RPMI8226 (cell line): ENCODE data around the gene TRIM33.
A peak's percentile ranks its signal among the peaks of the same experiment; 100 is the strongest.
"Not testable (repeated sequence)": the region's sequence is repeated elsewhere in the genome, so short reads cannot be mapped to it uniquely, and the experiment has no call there.

Experiments
- DNase-seq: peaks from one replicate; pipeline ENCODE4 v3.0.0-alpha.2; 2015

The TRIM33 gene

DNA sequence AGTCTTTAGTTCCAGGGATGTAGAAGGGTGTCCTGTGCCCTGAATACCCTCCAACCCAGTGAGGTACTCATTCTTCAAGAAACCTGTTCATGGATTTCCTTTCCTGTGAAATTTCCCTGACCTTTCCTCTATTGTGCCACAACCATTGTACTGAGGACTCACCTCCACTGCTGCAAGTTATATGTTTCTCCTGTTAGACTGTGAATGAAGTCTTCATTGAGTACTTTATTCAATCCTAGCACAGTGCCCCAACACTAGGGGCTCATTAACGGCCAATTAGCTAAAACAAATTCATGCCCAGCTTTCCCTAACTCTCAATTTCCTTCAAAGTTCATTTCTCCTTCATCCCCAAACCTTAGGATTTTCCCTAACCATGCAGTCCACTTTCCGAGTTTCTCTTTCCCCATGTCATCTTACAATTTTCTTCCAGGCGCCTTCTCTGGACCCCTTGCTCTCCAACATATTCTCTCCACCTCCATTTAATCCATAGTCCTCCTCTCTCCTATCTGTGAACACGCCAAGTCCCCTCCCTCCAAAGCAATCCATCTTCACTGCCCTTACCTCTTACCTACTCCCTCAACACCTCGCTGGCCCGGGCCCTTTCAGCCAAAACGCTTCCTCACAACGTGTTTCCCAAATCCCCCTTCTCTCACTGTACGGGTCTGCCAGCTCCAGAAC lies 1.3 kb downstream of the TRIM33 start:
- DNase-seq: no peak

GRCh38 chr1:114508386-114508898 lies 2.6 kb downstream of the TRIM33 start:
- DNase-seq: no peak

DNA sequence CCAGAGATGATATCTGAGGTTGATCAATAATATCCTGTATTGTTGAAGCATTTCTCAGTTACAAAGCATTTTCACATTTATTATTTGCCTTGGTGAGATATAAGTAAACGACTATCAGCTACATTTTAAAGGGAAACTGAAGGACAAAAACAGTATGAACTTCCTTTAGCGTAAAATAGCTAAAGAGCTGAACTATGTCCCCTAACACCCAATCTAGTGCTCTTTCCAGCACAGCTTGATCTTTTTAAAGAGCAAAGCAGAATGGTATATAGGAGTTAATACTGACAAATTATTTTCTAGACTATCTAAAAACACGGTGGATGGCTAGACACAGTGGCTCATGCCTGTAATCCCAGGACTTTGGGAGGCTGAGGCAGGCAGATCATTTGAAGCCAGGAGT lies 3.5 kb downstream of the TRIM33 start:
- DNase-seq: no peak

DNA sequence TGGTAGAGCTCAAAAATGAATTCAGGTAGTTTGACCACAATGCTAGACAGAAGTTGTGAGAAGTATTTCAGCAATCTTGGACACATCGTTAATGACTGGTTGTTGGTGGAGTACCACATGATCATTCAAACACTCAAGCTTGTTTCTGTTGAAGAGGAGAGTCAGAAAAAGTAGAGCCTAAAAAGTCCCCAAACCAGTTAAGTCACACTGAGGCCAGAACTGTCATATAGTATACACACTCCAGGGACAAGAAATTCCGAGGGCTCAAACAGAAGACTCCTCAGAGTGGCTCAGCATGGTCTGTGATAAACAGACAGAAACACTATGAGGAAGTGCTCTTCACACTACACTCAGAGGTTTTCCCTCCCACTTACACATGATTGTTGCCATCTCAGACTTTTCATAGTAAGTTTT lies 5.8 kb downstream of the TRIM33 start:
- no peak for DNase-seq

GRCh38 chr1:114503916-114504422 lies 7.0 kb downstream of the TRIM33 start:
- DNase-seq: no peak

DNA sequence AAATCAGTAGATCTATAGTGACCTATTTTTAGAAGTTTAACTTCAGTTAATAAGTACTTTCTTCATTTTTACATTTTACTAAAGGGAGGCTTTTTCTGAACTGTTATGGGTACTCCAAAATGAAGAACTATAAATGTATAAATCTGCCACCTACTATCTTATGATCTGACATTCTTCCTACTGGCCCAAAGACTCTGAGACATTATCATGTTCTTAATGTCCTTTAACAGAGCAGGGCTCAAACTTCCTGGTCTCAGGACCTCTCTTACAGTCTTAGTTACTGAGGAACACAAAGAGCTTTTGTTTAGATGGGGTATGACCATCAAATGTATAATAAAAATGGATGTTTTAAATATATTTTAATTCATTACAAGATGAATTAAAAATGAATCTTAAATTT lies 8.9 kb downstream of the TRIM33 start:
- no peak for DNase-seq

- no peak for DNase-seq
Observed at GRCh38 chr1:114499478-114499877, 11.5 kb downstream of the TRIM33 start.

- DNase-seq: no peak
Observed at GRCh38 chr1:114496089-114496488, 14.9 kb downstream of the TRIM33 start.

GRCh38 chr1:114495486-114495885 lies 15.5 kb downstream of the TRIM33 start:
- DNase-seq: no peak

DNA sequence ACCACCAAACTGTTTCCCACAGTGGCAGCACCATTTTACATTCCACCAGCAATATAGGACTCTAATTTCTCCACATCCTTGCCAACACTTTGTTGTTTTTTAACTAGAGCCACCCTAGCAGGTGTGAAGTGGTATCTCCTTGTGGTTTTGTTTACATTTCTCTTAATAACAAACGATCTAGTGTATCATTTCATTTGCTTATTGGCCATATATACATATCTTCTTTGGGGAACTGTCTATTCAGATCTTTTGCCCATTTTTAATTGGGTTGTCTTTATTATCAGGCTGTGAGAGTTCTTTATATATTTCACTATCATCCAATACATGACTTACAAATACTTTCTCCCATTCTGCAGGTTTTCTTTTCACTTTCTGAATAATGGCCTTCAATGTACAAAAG lies 18.0 kb downstream of the TRIM33 start:
- DNase-seq: no peak

GRCh38 chr1:114490274-114490693 lies 20.7 kb downstream of the TRIM33 start:
- DNase-seq: no peak

GRCh38 chr1:114488739-114489138 lies 22.3 kb downstream of the TRIM33 start:
- DNase-seq: no peak

- no peak for DNase-seq
Observed at GRCh38 chr1:114485286-114485685, 25.7 kb downstream of the TRIM33 start.

- DNase-seq: peak; percentile 11
Observed at GRCh38 chr1:114482585-114482984, 28.4 kb downstream of the TRIM33 start.

- DNase-seq: not testable (repeated sequence)
Observed at GRCh38 chr1:114479636-114480035, 31.4 kb downstream of the TRIM33 start.

DNA sequence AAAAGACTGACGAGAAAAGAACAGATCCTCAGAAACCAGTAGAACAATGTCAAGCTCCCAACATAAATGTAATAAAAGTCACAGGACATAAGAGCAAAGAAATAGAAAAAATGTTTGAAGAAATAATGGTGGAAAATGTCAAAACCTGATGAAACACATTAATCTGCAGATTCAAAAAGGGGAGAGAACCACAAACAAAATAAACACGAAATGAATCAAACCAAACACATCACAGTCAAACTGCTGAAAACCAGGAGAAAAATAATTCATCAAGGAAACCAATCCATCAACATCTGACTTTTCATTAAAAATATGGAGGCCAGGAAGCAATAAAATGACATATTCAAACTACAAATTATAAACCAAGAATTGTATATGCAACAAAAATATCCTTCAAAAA lies 31.9 kb downstream of the TRIM33 start:
- DNase-seq: no peak

GRCh38 chr1:114473796-114474195 lies 37.2 kb downstream of the TRIM33 start:
- no peak for DNase-seq

DNA sequence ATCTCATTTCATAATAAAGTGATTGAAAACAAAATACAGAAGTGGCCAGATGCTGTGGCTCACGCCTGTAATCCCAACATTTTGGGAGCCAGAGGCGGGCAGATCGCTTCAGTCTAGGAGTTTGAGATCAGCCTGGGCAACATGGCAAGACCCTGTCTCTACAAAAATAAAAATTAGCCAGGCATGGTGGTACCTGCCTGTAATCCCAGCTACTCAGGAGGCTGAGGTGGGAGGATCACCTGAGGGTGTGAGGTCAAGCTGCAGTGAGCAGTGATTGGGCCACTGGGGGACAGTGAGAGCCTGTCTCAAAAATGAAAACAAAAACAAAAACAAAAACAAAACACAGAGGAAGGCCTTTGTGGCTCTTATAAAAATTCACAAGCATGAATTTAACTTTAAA lies 38.6 kb downstream of the TRIM33 start:
- no peak for DNase-seq

DNA sequence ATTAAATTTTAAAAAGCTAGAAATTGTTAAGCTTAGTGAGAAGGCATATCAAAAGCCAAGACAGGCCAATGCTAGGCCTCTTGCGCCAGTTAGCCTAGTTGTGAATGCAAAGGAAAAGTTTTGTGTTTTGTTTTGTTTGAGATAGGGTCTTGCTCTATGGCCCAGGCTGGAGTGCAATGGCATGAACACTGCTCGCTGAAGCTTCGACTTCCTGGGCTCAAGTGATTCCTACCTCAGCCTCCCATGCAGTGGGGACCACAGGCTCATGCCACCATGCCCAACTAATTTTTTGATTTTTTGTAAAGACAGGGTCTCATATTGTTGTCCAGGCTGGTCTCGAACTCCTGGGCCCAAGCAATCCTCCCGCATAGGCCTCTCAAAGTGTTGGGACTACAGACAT lies 40.3 kb downstream of the TRIM33 start:
- no peak for DNase-seq

DNA sequence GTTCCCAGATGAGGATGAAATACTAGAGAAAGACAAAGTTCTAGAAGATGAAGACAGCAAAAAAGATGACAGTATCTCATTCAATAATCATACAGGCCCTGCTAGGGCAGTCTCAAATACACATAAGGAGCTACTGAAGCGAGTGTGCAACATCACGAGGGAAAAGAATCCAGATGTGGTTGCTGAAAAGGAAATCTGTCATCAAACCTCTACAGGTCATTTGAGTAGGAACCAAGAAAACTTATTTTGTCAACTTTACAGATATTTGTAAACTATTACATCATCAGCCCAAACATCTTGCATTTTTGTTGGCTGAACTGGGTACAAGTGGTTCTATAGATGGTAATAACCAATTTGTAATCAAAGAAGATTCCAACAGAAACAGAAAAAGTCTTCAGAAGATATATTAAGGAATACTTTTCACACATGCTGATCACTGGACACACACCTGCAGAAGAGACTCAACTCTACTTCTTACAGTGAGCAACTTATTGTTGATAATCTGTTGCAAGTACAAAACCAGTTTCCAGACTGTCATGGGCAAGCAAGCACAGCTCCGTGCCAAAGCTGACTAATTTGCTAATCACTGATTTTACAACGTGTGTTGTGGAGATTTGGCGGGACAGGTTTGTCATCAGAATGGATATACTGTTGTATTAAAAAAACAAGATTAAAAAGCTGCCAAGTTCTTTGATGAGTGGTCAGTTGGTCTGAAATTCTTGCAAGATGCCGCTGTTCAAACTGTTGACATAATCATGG lies 42.1 kb downstream of the TRIM33 start:
- DNase-seq: no peak

DNA sequence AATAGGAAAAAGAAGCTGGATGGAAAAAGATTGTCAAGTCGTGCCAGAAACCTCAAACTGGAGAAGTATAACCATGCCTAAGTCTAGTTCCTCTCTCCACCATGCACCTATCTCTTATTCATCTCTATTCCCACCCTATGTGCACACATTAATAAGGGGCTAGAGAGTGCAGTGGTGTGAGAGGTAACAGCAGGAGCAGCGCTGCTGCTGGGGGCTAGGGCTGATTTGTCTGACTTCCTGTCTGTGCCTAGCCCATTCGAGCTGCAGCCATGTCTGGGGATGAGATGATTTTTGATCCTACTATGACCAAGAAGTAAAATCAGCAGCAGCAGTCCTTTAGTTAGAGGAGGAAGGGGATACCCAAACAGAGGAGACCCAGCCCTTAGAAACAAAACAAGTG lies 43.0 kb downstream of the TRIM33 start:
- DNase-seq: no peak

DNA sequence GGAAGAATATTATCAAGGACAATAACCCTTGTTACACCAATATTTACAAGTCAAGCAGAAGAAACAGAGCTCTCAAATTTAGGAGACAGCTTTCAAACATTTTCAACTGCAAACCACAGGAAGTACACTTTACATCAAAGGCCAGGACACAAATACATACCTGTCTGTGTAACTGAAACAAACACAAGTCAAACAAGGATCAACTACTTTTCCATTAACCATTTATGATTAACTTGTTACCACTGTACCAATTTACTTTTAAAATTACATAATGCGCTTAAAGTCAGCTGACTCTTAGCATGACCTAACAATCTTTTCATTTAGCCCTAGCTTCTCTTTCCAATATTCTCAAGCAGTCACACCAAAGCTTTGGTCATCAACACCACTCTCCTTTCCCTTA lies 43.5 kb downstream of the TRIM33 start:
- DNase-seq: no peak

- DNase-seq: no peak
Observed at GRCh38 chr1:114466334-114467014, 44.5 kb downstream of the TRIM33 start.

DNA sequence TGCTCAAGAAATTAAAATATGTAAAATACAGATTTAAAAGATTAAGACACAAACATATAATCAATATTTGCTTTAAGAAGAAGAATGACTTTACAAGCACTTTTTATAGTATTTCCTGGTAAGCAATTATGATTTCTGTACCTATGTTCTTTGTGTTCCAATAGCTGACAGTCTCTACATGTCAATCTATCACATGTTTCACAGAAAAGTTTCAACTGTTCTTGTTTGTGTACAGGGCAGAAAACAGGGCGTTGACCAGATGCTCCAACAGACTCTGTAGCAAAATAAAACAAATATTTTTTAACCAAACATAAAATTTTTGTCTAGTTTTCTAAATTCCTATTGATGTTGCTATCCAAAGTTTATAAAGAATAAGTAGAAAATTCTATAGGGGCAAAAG lies 48.0 kb downstream of the TRIM33 start:
- DNase-seq: no peak
